IMR-90 (cell line): ENCODE data around the gene HIPK1. TPM values are rescaled to one million over a fixed set of nuclear protein-coding genes. Genes with fewer than 3 reads are reported as not detected.
"Not testable (repeated sequence)": the region's sequence is repeated elsewhere in the genome, so short reads cannot be mapped to it uniquely, and the experiment has no call there.

ENCODE experiments used
- ATAC-seq: fragments of 200-7000 bp; cut with Tn5 transposase; 2 replicates; pipeline ENCODE4 v1.9.1; 2020; ENCODE audit warnings: low read depth, mild to moderate bottlenecking, moderate library complexity
- BruUV-seq: library from RNA; stranded (reverse); fragments of 400-500 nt; replicated peaks from 2 replicates; lab custom pipeline; 2021; lab: Mats Ljungman, UMichigan
- CTCF ChIA-PET: fragments of 300-600 bp; formaldehyde crosslinking; extraction: SDS; loops from one replicate; lab custom pipeline; 2021; ENCODE audit warnings: antibody characterized with exemption; lab: Yijun Ruan, JAX
- POLR2A ChIA-PET: fragments of 300-600 bp; sonication (Branson Sonifier 250); formaldehyde crosslinking; loops from one replicate; lab custom pipeline; 2022; ENCODE audit warnings: antibody characterized with exemption; ENCODE audit not compliant: unreplicated experiment; lab: Charles Lee
- DNase-seq: peaks from one replicate; pipeline ENCODE4 v3.0.0; 2013
- H2AFZ ChIP-seq: replicated peaks from 2 replicates; pipeline ENCODE3; 2013; ENCODE audit warnings: low read length, mild to moderate bottlenecking; ENCODE audit not compliant: poor library complexity
- H2AK5ac ChIP-seq: 2 replicates; pipeline ENCODE4 v1.6.1; 2013; ENCODE audit warnings: low read depth, low read length, inconsistent platforms
- H2AK9ac ChIP-seq: replicated peaks from 2 replicates; pipeline ENCODE3; 2013; ENCODE audit warnings: mild to moderate bottlenecking, low read depth, low read length, moderate library complexity; ENCODE audit not compliant: poor library complexity
- H2BK120ac ChIP-seq: 2 replicates; pipeline ENCODE4 v1.6.1; 2013; ENCODE audit warnings: low read depth, low read length, inconsistent platforms
- H2BK15ac ChIP-seq: 3 replicates; pipeline ENCODE4 v1.6.1; 2013; ENCODE audit warnings: low read depth, low read length, inconsistent platforms
- H2BK20ac ChIP-seq: 2 replicates; pipeline ENCODE4 v1.6.1; 2013; ENCODE audit warnings: low read depth, mild to moderate bottlenecking, inconsistent platforms, low read length, moderate library complexity
- H2BK5ac ChIP-seq: 2 replicates; pipeline ENCODE4 v1.6.1; 2013; ENCODE audit warnings: mild to moderate bottlenecking, low read depth, low read length, inconsistent platforms; ENCODE audit not compliant: poor library complexity, severe bottlenecking
- H3K14ac ChIP-seq: replicated peaks from 2 replicates; pipeline ENCODE4 v1.6.1; 2013; ENCODE audit warnings: low read depth, low read length, inconsistent platforms
- H3K18ac ChIP-seq: 2 replicates; pipeline ENCODE4 v1.6.1; 2013; ENCODE audit warnings: low read depth, low read length, control low read depth
- H3K23ac ChIP-seq: 2 replicates; pipeline ENCODE4 v1.6.1; 2013; ENCODE audit warnings: low read depth, low read length, inconsistent platforms
- H3K27ac ChIP-seq: 2 replicates; pipeline ENCODE4 v1.5.1; 2013; ENCODE audit warnings: mild to moderate bottlenecking, control low read depth, low read length; ENCODE audit not compliant: insufficient read depth
- H3K27me3 ChIP-seq: 2 replicates; pipeline ENCODE4 v1.6.1; 2013; ENCODE audit warnings: low read length; ENCODE audit not compliant: control insufficient read depth, insufficient read depth
- H3K36me3 ChIP-seq: 2 replicates; pipeline ENCODE4 v1.6.1; 2013; ENCODE audit warnings: low read length, mixed read lengths; ENCODE audit not compliant: control insufficient read depth, insufficient read depth
- H3K4ac ChIP-seq: 2 replicates; pipeline ENCODE4 v1.6.1; 2013; ENCODE audit warnings: low read depth, low read length, inconsistent platforms
- H3K4me1 ChIP-seq: 2 replicates; pipeline ENCODE4 v1.6.1; 2013; ENCODE audit warnings: low read length, mixed read lengths; ENCODE audit not compliant: control insufficient read depth, insufficient read depth
- H3K4me2 ChIP-seq: 2 replicates; pipeline ENCODE4 v1.6.1; 2013; ENCODE audit warnings: low read depth, mild to moderate bottlenecking, control low read depth, low read length, moderate library complexity
- H3K4me3 ChIP-seq: 2 replicates; pipeline ENCODE4 v1.5.1; 2013; ENCODE audit warnings: low read depth, mild to moderate bottlenecking, control low read depth, low read length, moderate library complexity; ENCODE audit not compliant: insufficient read depth
- H3K56ac ChIP-seq: 2 replicates; pipeline ENCODE4 v1.6.1; 2013; ENCODE audit warnings: low read length, inconsistent platforms; ENCODE audit not compliant: insufficient read depth; ENCODE audit errors: extremely low read depth
- H3K79me1 ChIP-seq, 2 experiments: 2 replicates each; pipeline ENCODE4 v1.6.1; 2013; ENCODE audit warnings: low read length in 2 of 2, inconsistent platforms in 1 of 2, low read depth in 1 of 2
- H3K9ac ChIP-seq: 2 replicates; pipeline ENCODE4 v1.6.1; 2013; ENCODE audit warnings: low read depth, low read length, control low read depth
- H3K9me1 ChIP-seq: 2 replicates; pipeline ENCODE4 v1.6.1; 2013; ENCODE audit warnings: low read length, inconsistent platforms; ENCODE audit not compliant: insufficient read depth
- H3K9me3 ChIP-seq: 2 replicates; pipeline ENCODE4 v1.6.1; 2013; ENCODE audit warnings: low read length; ENCODE audit not compliant: control insufficient read depth, insufficient read depth
- H4K20me1 ChIP-seq: 2 replicates; pipeline ENCODE4 v1.6.1; 2013; ENCODE audit warnings: low read length, inconsistent platforms; ENCODE audit not compliant: insufficient read depth
- H4K5ac ChIP-seq: 2 replicates; pipeline ENCODE4 v1.6.1; 2013; ENCODE audit warnings: mild to moderate bottlenecking, low read depth, low read length, control low read depth
- H4K8ac ChIP-seq, 2 experiments: 2 replicates each; pipeline ENCODE4 v1.6.1; 2013; ENCODE audit warnings: low read depth in 2 of 2, low read length in 2 of 2, control low read depth in 1 of 2, inconsistent platforms in 1 of 2
- H4K91ac ChIP-seq: 2 replicates; pipeline ENCODE4 v1.6.1; 2013; ENCODE audit warnings: low read depth, low read length, inconsistent platforms; ENCODE audit not compliant: insufficient read depth
- CEBPB ChIP-seq: IDR thresholded peaks from 2 replicates; pipeline ENCODE4 v1.6.1; 2012; ENCODE audit warnings: low read depth, low read length, improper control_type of control experiment
- WGBS, 2 experiments: methylation state at CpG; one replicate each; pipeline versions ENCODE4 v1.1.5 to v1.1.7; 2013; ENCODE audit warnings: missing lambda C conversion rate in 2 of 2; ENCODE audit not compliant: insufficient read length in 1 of 2; ENCODE audit errors: extremely low coverage in 2 of 2; 5-methylcytosine and 5-hydroxymethylcytosine counted together
- dilution Hi-C: fragments of 300-500 bp; cut with HindIII; formaldehyde crosslinking; loops from one replicate; pipeline ENCODE4 v1.14.3; 2018; ENCODE audit warnings: low sequenced_read_pairs; ENCODE audit not compliant: unreplicated experiment
- in situ Hi-C: fragments of 300-500 bp; cut with MboI; formaldehyde crosslinking; loops from 3 replicates; pipeline ENCODE4 v1.14.3; 2019; ENCODE audit warnings: low sequenced_read_pairs, inconsistent platforms, mixed read lengths
- intact Hi-C: fragments of 100-400 bp; cut with micrococcal nuclease; formaldehyde crosslinking; loops from 2 replicates; pipeline ENCODE4 v1.10.0; 2022
- polyA plus RNA-seq, 3 experiments: library from polyadenylated mRNA; depleted of rRNA; stranded (reverse); fragments of >200 nt; gene quantifications; 2 replicates each; pipeline ENCODE4 v1.2.3, GENCODE V29; 2012; ENCODE audit warnings: low replicate concordance in 1 of 3
- total RNA-seq: library from RNA; depleted of rRNA; stranded (reverse); fragments of >200 nt; gene quantifications from 2 replicates; pipeline ENCODE4 v1.2.3, GENCODE V29; 2012

The HIPK1 gene
- total and polyA plus RNA-seq, 2 of the 4 experiments (the other 2 are of a cell fraction), result 15.3 to 33.9 TPM

GRCh38 chr1:113948151-113948550 is 19.0 kb downstream of the HIPK1 start:
- ATAC-seq, result peak; percentile 19; the same call in 1 of the 2 replicates
- not testable (repeated sequence) for H3K14ac ChIP-seq

More at GRCh38 chr1:113948151-113948550, 19.0 kb downstream of the HIPK1 start:
- H2BK120ac ChIP-seq, H3K4ac ChIP-seq, H4K8ac ChIP-seq, BruUV-seq, H3K27ac ChIP-seq, H3K9me3 ChIP-seq, H3K23ac ChIP-seq, in situ Hi-C loops, H3K9ac ChIP-seq, H4K91ac ChIP-seq, H3K4me2 ChIP-seq, dilution Hi-C loops, H2AFZ ChIP-seq, H2BK5ac ChIP-seq, DNase-seq, H3K36me3 ChIP-seq, H3K4me1 ChIP-seq, H2BK20ac ChIP-seq, H2BK15ac ChIP-seq, H2AK9ac ChIP-seq, H3K4me3 ChIP-seq, H3K9me1 ChIP-seq, H3K56ac ChIP-seq, H4K5ac ChIP-seq, H3K27me3 ChIP-seq, H2AK5ac ChIP-seq, H3K18ac ChIP-seq: not testable (repeated sequence)
- intact Hi-C loops, result loop anchor here (5.0 kb wide), 1 partner anchor 111 kb away; no protein-coding TSS in a partner anchor
- POLR2A ChIA-PET, result interaction anchor here (0.6 to 1.1 kb wide), 2 partner anchors 18 to 23 kb away, joined by 3 to 14 read pairs; no protein-coding TSS in a partner anchor
- CTCF ChIA-PET, result interaction anchor here (0.6 to 1.5 kb wide), 2 partner anchors 11 to 1235 kb away, joined by 3 to 5 read pairs; no protein-coding TSS in a partner anchor
- H4K20me1 ChIP-seq, result peaks cover 14% of the 10 kb centered on the region; the same call in 1 of the 2 replicates
- no CpG with 5 or more reads among the region's 4 CpGs for WGBS, 2 experiments
- peaks cover 29 to 56% of the 10 kb centered on the region in 2 experiments for H3K79me1 ChIP-seq
- peak; percentile 50 for TF ChIP-seq CEBPB
